Spleen (tissue), 7 donors: ENCODE measurements around the gene STXBP1.

Experiments used
- POLR2A ChIP-seq, 3 donors: fragments of 450-650 bp; IDR thresholded peaks; one replicate each; pipeline ENCODE4 v1.5.1; 2017; ENCODE audit warnings: antibody characterized with exemption in 3 of 3, mild to moderate bottlenecking in 1 of 3
- TF ChIP-seq, protein P1 (sequence below), 11 experiments: fragments of 200-600 bp in 7 of 11; fragments of 450-650 bp in 4 of 11; sonication (generic) in 4 of 11; IDR thresholded peaks in 8 of 11; conservative IDR thresholded peaks in 3 of 11; 1 replicate in 7 of 11; 2 replicates in 4 of 11; pipeline versions ENCODE4 v1.4.0 to v1.8.0; 2016 to 2021; ENCODE audit warnings: antibody characterized with exemption in 11 of 11, inconsistent platforms in 4 of 11, mild to moderate bottlenecking in 1 of 11
- donor health status: DM: no; HTN: no; CAD: no; lungs with moderate emphysema.
- donor health status: DM: no; HTN: no; CAD: no.
- donor health status: DM: no; HTN: no; CAD: no.

DNA sequence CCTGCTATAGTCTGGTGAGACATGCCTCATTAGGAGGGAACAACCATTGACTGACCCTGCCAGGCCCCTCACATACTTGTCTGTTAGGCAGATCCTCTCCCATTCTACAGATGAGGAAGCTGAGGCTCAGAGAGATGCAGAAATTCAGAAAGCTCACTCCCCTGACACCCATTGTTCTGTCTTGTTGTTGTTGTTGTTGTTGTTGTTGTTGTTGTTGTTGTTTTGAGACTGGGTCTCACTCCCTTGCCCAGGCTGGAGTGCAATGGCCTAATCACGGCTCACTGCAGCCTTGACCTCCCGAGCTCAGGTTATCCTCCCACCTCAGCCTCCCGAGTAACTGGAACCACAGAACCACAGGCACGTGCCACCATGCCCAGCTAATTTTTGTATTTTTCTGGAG lies 81.6 kb downstream of the STXBP1 start:
- TF ChIP-seq, protein P1, sequence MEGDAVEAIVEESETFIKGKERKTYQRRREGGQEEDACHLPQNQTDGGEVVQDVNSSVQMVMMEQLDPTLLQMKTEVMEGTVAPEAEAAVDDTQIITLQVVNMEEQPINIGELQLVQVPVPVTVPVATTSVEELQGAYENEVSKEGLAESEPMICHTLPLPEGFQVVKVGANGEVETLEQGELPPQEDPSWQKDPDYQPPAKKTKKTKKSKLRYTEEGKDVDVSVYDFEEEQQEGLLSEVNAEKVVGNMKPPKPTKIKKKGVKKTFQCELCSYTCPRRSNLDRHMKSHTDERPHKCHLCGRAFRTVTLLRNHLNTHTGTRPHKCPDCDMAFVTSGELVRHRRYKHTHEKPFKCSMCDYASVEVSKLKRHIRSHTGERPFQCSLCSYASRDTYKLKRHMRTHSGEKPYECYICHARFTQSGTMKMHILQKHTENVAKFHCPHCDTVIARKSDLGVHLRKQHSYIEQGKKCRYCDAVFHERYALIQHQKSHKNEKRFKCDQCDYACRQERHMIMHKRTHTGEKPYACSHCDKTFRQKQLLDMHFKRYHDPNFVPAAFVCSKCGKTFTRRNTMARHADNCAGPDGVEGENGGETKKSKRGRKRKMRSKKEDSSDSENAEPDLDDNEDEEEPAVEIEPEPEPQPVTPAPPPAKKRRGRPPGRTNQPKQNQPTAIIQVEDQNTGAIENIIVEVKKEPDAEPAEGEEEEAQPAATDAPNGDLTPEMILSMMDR (IDR thresholded peaks at IDR 0.05 in 8 of 11, conservative IDR thresholded peaks at IDR 0.05 in 3 of 11): no peak
- no peak for TF ChIP-seq POLR2A (IDR thresholded peaks at IDR 0.05)
